HEK293 (cell line): ENCODE data around the gene GTPBP3.

Experiments used
- CTCF ChIA-PET: fragments of 350-600 bp; formaldehyde crosslinking; extraction: SDS; loops from one replicate; lab custom pipeline; 2021; ENCODE audit warnings: antibody characterized with exemption; lab: Yijun Ruan, JAX
- POLR2A ChIA-PET: fragments of 300-600 bp; formaldehyde crosslinking; extraction: SDS; loops from one replicate; lab custom pipeline; 2020; ENCODE audit warnings: antibody characterized with exemption, inconsistent platforms; lab: Yijun Ruan, JAX
- H3K27ac ChIP-seq: fragments of 200-500 bp; sonication (Bioruptor generic); 2 replicates; pipeline ENCODE4 v1.5.1; 2014; ENCODE audit warnings: low read depth, low read length, control low read depth, inconsistent platforms; ENCODE audit errors: extremely low read depth
- H3K36me3 ChIP-seq, 2 experiments: fragments of 200-500 bp in 1 of 2; sonication (Bioruptor generic) in 1 of 2; 1 replicate in 1 of 2; 2 replicates in 1 of 2; pipeline ENCODE4 v1.5.1; 2014 to 2017; ENCODE audit warnings: inconsistent platforms in 2 of 2, low read length in 2 of 2; ENCODE audit not compliant: control insufficient read depth in 2 of 2, insufficient read depth in 1 of 2
- H3K4me1 ChIP-seq: fragments of 200-500 bp; sonication (Bioruptor generic); 2 replicates; pipeline ENCODE4 v1.5.1; 2014; ENCODE audit warnings: mild to moderate bottlenecking, low read length, inconsistent platforms; ENCODE audit not compliant: control insufficient read depth, insufficient read depth
- H3K4me3 ChIP-seq: 2 replicates; pipeline ENCODE4 v1.5.1; 2011; ENCODE audit warnings: low read depth, mild to moderate bottlenecking, control low read depth, low read length, moderate library complexity
- H3K9me3 ChIP-seq: fragments of 200-500 bp; sonication (Bioruptor generic); 2 replicates; pipeline ENCODE4 v1.5.1; 2014; ENCODE audit warnings: low read depth, low read length, inconsistent platforms; ENCODE audit not compliant: control insufficient read depth, insufficient read depth
- FEZF1 ChIP-seq: fragments of 450-650 bp; formaldehyde crosslinking; IDR thresholded peaks from 2 replicates; pipeline ENCODE4 v1.5.1; 2016; ENCODE audit warnings: missing biosample characterization, missing genetic modification characterization
- KLF1 ChIP-seq: fragments of 450-650 bp; formaldehyde crosslinking; IDR thresholded peaks from 2 replicates; pipeline ENCODE4 v1.5.1; 2016; ENCODE audit warnings: missing biosample characterization, missing genetic modification characterization
- MYNN ChIP-seq: fragments of 450-650 bp; formaldehyde crosslinking; IDR thresholded peaks from 2 replicates; pipeline ENCODE4 v1.5.1; 2016; ENCODE audit warnings: missing biosample characterization, missing genetic modification characterization, borderline replicate concordance
- OVOL3 ChIP-seq: fragments of 450-650 bp; formaldehyde crosslinking; IDR thresholded peaks from 2 replicates; pipeline ENCODE4 v1.5.1; 2016; ENCODE audit warnings: missing biosample characterization, missing genetic modification characterization
- RBAK ChIP-seq: fragments of 450-650 bp; formaldehyde crosslinking; IDR thresholded peaks from 2 replicates; pipeline ENCODE4 v1.5.1; 2016; ENCODE audit warnings: missing biosample characterization, missing genetic modification characterization
- REPIN1 ChIP-seq: fragments of 450-650 bp; formaldehyde crosslinking; IDR thresholded peaks from 2 replicates; pipeline ENCODE4 v1.5.1; 2017; ENCODE audit warnings: missing biosample characterization, missing genetic modification characterization, low read depth
- SP3 ChIP-seq: fragments of 450-650 bp; formaldehyde crosslinking; IDR thresholded peaks from 2 replicates; pipeline ENCODE4 v1.5.1; 2016; ENCODE audit warnings: missing biosample characterization, missing genetic modification characterization
- TCF7L2 ChIP-seq: IDR thresholded peaks from 2 replicates; pipeline ENCODE4 v1.6.1; 2011; ENCODE audit warnings: low read depth, mild to moderate bottlenecking, inconsistent platforms, low read length, moderate library complexity, borderline replicate concordance
- ZIC2 ChIP-seq: fragments of 450-650 bp; formaldehyde crosslinking; IDR thresholded peaks from 2 replicates; pipeline ENCODE4 v1.5.1; 2016; ENCODE audit warnings: missing biosample characterization, missing genetic modification characterization
- ZNF114 ChIP-seq: fragments of 450-650 bp; formaldehyde crosslinking; IDR thresholded peaks from 2 replicates; pipeline ENCODE4 v1.5.0; 2017; ENCODE audit warnings: missing biosample characterization, missing genetic modification characterization
- ZNF121 ChIP-seq: fragments of 450-650 bp; formaldehyde crosslinking; IDR thresholded peaks from 2 replicates; pipeline ENCODE4 v1.5.1; 2016; ENCODE audit warnings: missing biosample characterization, missing genetic modification characterization
- ZNF157 ChIP-seq: fragments of 450-650 bp; formaldehyde crosslinking; IDR thresholded peaks from 2 replicates; pipeline ENCODE4 v1.5.1; 2016; ENCODE audit warnings: missing biosample characterization, missing genetic modification characterization
- ZNF223 ChIP-seq: fragments of 450-650 bp; formaldehyde crosslinking; IDR thresholded peaks from 2 replicates; pipeline ENCODE4 v1.5.1; 2016; ENCODE audit warnings: missing biosample characterization, missing genetic modification characterization
- ZNF24 ChIP-seq: fragments of 450-650 bp; formaldehyde crosslinking; IDR thresholded peaks from 2 replicates; pipeline ENCODE4 v1.5.1; 2016; ENCODE audit warnings: missing biosample characterization, missing genetic modification characterization
- ZNF548 ChIP-seq: fragments of 450-650 bp; formaldehyde crosslinking; IDR thresholded peaks from 2 replicates; pipeline ENCODE4 v1.5.1; 2016; ENCODE audit warnings: missing biosample characterization, missing genetic modification characterization
- ZNF596 ChIP-seq: fragments of 450-650 bp; IDR thresholded peaks from 2 replicates; pipeline ENCODE4 v1.5.0; 2018; ENCODE audit warnings: missing biosample characterization, mild to moderate bottlenecking, missing genetic modification characterization, moderate library complexity
- ZNF610 ChIP-seq: fragments of 450-650 bp; formaldehyde crosslinking; IDR thresholded peaks from 2 replicates; pipeline ENCODE4 v1.5.1; 2016; ENCODE audit warnings: missing biosample characterization, missing genetic modification characterization, borderline replicate concordance
- ZNF660 ChIP-seq: fragments of 450-650 bp; IDR thresholded peaks from 2 replicates; pipeline ENCODE4 v1.5.1; 2018; ENCODE audit warnings: missing biosample characterization, mild to moderate bottlenecking, missing genetic modification characterization
- ZNF76 ChIP-seq: fragments of 450-650 bp; formaldehyde crosslinking; IDR thresholded peaks from 2 replicates; pipeline ENCODE4; 2016; ENCODE audit warnings: low read depth, missing biosample characterization, missing genetic modification characterization, borderline replicate concordance
- ZNF777 ChIP-seq: fragments of 450-650 bp; formaldehyde crosslinking; IDR thresholded peaks from 2 replicates; pipeline ENCODE4 v1.5.1; 2017; ENCODE audit warnings: missing biosample characterization, missing genetic modification characterization, borderline replicate concordance
- TF ChIP-seq, protein P1 (sequence below): fragments of 450-650 bp; formaldehyde crosslinking; IDR thresholded peaks from 2 replicates; pipeline ENCODE4 v1.5.1; 2017; ENCODE audit warnings: missing biosample characterization, missing genetic modification characterization
- TF ChIP-seq, protein P2 (sequence below): fragments of 450-650 bp; formaldehyde crosslinking; IDR thresholded peaks from 2 replicates; pipeline ENCODE4 v1.5.1; 2016; ENCODE audit warnings: missing biosample characterization, missing genetic modification characterization
- TF ChIP-seq, protein P3 (sequence below): fragments of 450-650 bp; formaldehyde crosslinking; IDR thresholded peaks from 2 replicates; pipeline ENCODE4 v1.5.1; 2017; ENCODE audit warnings: missing biosample characterization, missing genetic modification characterization
- TF ChIP-seq, protein P4 (sequence below): fragments of 450-650 bp; formaldehyde crosslinking; IDR thresholded peaks from 2 replicates; pipeline ENCODE4; 2016; ENCODE audit warnings: missing biosample characterization, missing genetic modification characterization
- TF ChIP-seq, protein P5 (sequence below): fragments of 450-650 bp; formaldehyde crosslinking; IDR thresholded peaks from 2 replicates; pipeline ENCODE4 v1.5.1; 2016; ENCODE audit warnings: missing biosample characterization, missing genetic modification characterization

The GTPBP3 gene, protein sequence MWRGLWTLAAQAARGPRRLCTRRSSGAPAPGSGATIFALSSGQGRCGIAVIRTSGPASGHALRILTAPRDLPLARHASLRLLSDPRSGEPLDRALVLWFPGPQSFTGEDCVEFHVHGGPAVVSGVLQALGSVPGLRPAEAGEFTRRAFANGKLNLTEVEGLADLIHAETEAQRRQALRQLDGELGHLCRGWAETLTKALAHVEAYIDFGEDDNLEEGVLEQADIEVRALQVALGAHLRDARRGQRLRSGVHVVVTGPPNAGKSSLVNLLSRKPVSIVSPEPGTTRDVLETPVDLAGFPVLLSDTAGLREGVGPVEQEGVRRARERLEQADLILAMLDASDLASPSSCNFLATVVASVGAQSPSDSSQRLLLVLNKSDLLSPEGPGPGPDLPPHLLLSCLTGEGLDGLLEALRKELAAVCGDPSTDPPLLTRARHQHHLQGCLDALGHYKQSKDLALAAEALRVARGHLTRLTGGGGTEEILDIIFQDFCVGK

DNA sequence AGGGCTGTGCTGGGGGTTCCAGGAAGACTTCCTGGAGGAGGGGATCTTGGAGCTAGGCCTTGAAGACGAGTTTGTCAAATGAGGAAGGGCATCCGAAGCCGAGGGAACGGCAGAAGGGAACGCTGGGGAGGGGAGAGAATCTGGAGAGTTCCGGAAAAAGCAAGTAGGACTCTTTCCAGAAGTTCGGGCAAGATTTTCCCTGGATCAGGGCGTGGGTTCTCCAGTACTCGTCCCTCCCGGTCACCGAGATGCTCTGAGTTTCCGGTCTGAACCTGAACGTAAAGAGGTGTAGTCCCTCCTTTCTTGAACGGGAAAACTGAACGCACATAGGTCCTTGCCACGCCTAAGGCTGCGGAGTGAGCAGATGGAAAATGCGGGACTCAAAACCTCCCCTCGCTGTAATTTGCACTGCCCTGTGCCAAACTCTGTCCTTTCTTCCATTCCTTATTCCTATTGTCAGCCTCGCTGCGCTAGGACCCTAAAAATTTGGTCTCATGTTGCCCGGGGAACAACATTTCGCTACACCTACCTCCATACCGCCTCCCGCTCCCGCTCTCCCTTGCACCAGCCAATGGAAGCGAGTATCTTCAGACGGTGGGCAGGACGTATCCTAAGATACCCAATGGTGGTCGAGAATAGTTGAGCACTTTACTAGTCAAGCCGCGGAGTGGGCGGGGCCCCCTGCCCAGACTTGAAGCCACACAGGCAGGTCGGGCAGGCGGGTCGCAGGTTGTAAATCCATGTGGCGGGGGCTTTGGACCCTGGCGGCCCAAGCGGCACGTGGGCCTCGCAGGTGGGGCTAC lies at the start of gene GTPBP3:
TSS of gene GTPBP3 (plus strand) at position 682 of the 803 bp plus-strand sequence. CDS start at position 741, 59 bp downstream.
- Histone ChIP-seq H3K36me3 (peaks cover 0 to 38% of the 10 kb centered on the region in 2 experiments; a peak in 2 of 3 replicates), H3K4me3 (peak within 1 kb of the TSS; percentile 74), H3K9me3 (no peaks in the 10 kb centered on the region), H3K27ac (peak within 1 kb of the TSS; percentile 63), H3K4me1 (peaks cover 8% of the 10 kb centered on the region)
- ChIA-PET POLR2A (interaction anchor here (1.2 to 7.6 kb wide), 2 partner anchors 19 to 28 kb away, joined by 5 to 64 read pairs; partner anchors contain the start of gene DDA1), CTCF (interaction anchor here (0.6 to 1.6 kb wide), 5 partner anchors 24 to 160 kb away, joined by 3 to 5 read pairs (median 3); no protein-coding TSS in a partner anchor)
- TF ChIP-seq TCF7L2: peak; percentile 37; the same call in 1 of the 2 replicates
- peak; percentile 57; the same call in 1 of the 2 replicates for TF ChIP-seq MYNN
- no peak; the same call in 1 of the 2 replicates for TF ChIP-seq ZNF157
- TF ChIP-seq RBAK (tag by site-specific recombination): no peak
- peak; percentile 20 for TF ChIP-seq ZNF610 (tag by site-specific recombination)
- TF ChIP-seq ZNF24 (tag by site-specific recombination): peak; percentile 82; the same call in 1 of the 2 replicates
- TF ChIP-seq ZNF223 (tag by site-specific recombination): 0 out of 2 replicates have a peak, but pooled peaks have one; percentile 60
- TF ChIP-seq, protein P1, sequence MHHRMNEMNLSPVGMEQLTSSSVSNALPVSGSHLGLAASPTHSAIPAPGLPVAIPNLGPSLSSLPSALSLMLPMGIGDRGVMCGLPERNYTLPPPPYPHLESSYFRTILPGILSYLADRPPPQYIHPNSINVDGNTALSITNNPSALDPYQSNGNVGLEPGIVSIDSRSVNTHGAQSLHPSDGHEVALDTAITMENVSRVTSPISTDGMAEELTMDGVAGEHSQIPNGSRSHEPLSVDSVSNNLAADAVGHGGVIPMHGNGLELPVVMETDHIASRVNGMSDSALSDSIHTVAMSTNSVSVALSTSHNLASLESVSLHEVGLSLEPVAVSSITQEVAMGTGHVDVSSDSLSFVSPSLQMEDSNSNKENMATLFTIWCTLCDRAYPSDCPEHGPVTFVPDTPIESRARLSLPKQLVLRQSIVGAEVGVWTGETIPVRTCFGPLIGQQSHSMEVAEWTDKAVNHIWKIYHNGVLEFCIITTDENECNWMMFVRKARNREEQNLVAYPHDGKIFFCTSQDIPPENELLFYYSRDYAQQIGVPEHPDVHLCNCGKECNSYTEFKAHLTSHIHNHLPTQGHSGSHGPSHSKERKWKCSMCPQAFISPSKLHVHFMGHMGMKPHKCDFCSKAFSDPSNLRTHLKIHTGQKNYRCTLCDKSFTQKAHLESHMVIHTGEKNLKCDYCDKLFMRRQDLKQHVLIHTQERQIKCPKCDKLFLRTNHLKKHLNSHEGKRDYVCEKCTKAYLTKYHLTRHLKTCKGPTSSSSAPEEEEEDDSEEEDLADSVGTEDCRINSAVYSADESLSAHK (tag by site-specific recombination): peak; percentile 60; the same call in 1 of the 2 replicates
- TF ChIP-seq, protein P2, sequence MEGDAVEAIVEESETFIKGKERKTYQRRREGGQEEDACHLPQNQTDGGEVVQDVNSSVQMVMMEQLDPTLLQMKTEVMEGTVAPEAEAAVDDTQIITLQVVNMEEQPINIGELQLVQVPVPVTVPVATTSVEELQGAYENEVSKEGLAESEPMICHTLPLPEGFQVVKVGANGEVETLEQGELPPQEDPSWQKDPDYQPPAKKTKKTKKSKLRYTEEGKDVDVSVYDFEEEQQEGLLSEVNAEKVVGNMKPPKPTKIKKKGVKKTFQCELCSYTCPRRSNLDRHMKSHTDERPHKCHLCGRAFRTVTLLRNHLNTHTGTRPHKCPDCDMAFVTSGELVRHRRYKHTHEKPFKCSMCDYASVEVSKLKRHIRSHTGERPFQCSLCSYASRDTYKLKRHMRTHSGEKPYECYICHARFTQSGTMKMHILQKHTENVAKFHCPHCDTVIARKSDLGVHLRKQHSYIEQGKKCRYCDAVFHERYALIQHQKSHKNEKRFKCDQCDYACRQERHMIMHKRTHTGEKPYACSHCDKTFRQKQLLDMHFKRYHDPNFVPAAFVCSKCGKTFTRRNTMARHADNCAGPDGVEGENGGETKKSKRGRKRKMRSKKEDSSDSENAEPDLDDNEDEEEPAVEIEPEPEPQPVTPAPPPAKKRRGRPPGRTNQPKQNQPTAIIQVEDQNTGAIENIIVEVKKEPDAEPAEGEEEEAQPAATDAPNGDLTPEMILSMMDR: peak; percentile 8; the same call in 1 of the 2 replicates
- TF ChIP-seq ZNF114: no peak
- TF ChIP-seq KLF1 (tag by site-specific recombination): peak; percentile 68
- TF ChIP-seq, protein P3, sequence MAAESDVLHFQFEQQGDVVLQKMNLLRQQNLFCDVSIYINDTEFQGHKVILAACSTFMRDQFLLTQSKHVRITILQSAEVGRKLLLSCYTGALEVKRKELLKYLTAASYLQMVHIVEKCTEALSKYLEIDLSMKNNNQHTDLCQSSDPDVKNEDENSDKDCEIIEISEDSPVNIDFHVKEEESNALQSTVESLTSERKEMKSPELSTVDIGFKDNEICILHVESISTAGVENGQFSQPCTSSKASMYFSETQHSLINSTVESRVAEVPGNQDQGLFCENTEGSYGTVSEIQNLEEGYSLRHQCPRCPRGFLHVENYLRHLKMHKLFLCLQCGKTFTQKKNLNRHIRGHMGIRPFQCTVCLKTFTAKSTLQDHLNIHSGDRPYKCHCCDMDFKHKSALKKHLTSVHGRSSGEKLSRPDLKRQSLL: peak; percentile 84
- peak; percentile 97 for TF ChIP-seq FEZF1
- TF ChIP-seq ZNF777 (tag by site-specific recombination): peak; percentile 78
- TF ChIP-seq, protein P4, sequence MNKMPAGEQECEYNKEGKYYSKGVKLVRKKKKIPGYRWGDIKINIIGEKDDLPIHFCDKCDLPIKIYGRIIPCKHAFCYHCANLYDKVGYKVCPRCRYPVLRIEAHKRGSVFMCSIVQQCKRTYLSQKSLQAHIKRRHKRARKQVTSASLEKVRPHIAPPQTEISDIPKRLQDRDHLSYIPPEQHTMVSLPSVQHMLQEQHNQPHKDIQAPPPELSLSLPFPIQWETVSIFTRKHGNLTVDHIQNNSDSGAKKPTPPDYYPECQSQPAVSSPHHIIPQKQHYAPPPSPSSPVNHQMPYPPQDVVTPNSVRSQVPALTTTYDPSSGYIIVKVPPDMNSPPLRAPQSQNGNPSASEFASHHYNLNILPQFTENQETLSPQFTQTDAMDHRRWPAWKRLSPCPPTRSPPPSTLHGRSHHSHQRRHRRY (tag by site-specific recombination): 0 out of 2 replicates have a peak, but pooled peaks have one; percentile 24
- TF ChIP-seq ZIC2 (tag by site-specific recombination): peak; percentile 55
- TF ChIP-seq, protein P5, sequence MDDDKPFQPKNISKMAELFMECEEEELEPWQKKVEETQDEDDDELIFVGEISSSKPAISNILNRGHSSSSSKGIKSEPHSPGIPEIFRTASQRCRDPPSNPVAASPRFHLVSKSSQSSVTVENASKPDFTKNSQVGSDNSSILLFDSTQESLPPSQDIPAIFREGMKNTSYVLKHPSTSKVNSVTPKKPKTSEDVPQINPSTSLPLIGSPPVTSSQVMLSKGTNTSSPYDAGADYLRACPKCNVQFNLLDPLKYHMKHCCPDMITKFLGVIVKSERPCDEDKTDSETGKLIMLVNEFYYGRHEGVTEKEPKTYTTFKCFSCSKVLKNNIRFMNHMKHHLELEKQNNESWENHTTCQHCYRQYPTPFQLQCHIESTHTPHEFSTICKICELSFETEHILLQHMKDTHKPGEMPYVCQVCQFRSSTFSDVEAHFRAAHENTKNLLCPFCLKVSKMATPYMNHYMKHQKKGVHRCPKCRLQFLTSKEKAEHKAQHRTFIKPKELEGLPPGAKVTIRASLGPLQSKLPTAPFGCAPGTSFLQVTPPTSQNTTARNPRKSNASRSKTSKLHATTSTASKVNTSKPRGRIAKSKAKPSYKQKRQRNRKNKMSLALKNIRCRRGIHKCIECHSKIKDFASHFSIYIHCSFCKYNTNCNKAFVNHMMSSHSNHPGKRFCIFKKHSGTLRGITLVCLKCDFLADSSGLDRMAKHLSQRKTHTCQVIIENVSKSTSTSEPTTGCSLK: no peak
- TF ChIP-seq SP3 (tag by site-specific recombination): peak; percentile 100
- TF ChIP-seq ZNF596 (tag by site-specific recombination): no peak
- TF ChIP-seq ZNF121 (tag by site-specific recombination): 0 out of 2 replicates have a peak, but pooled peaks have one; percentile 21
- TF ChIP-seq REPIN1 (tag by site-specific recombination): peak; percentile 97; the same call in 1 of the 2 replicates
- peak; percentile 96; the same call in 1 of the 2 replicates for TF ChIP-seq ZNF660 (tag by site-specific recombination)
- peak; percentile 92 for TF ChIP-seq ZNF76 (tag by site-specific recombination)
- TF ChIP-seq ZNF548 (tag by site-specific recombination): no peak
- peak; percentile 92 for TF ChIP-seq OVOL3 (tag by site-specific recombination)
